ENCODE results near the gene ELMO1. TPM values are rescaled to one million over a fixed set of nuclear protein-coding genes. Genes with fewer than 3 reads are reported as not detected.

Gene ELMO1
- total RNA-seq, 1 experiment from 2014 or later: 1.1 TPM

DNA sequence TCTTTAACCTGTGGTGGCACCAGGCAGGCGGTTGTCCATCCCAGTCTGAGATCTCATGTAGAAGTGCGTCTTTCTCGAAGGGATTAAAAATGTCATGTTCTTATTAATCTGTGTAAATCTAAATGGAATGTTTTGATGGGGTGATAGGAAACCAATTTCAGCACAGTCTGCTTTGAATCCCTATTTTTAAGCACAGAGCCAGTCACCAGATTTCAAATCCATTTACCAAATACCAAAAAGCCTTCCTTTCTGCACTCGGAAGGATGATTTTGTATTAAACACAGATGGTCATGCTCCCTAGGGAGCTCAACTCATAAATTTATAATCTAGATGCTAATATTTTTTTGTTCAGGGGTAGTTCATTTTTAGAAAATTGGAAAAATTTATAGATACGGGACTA lies 563.8 kb downstream of the ELMO1 start:
- no peak overlapping the region for H3K4me2 ChIP-seq (ENCODE audit: low read length)
- no peak overlapping the region for H3K27ac ChIP-seq (ENCODE audit: low read depth, low read length)
- peaks cover 18% of the 10 kb centered on the region; the same call in 1 of the 2 replicates for H3K27me3 ChIP-seq (ENCODE audit: insufficient read depth, low read length)
- DNase-seq (ENCODE audit: low read depth, low spot score) (no peak), ATAC-seq (no peak)
- no peaks in the 10 kb centered on the region for H3K79me2 ChIP-seq (ENCODE audit: insufficient read depth, low read length)
- no peak for TF ChIP-seq CEBPB (IDR thresholded peaks at IDR 0.05; ENCODE audit: low read depth)
- no peak for TF ChIP-seq FOSL1 (IDR thresholded peaks at IDR 0.05; ENCODE audit: low read depth)
- TF ChIP-seq TCF7L2 (IDR thresholded peaks at IDR 0.05; ENCODE audit: borderline replicate concordance, extremely low read depth, insufficient read depth, insufficient read length): no peak
- no peak for TF ChIP-seq SIN3A (IDR thresholded peaks at IDR 0.05; ENCODE audit: low read depth)
- TF ChIP-seq EZH2phosphoT487 (IDR thresholded peaks at IDR 0.05; ENCODE audit: borderline replicate concordance): no peak
- TF ChIP-seq, protein P1, sequence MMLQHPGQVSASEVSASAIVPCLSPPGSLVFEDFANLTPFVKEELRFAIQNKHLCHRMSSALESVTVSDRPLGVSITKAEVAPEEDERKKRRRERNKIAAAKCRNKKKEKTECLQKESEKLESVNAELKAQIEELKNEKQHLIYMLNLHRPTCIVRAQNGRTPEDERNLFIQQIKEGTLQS (IDR thresholded peaks at IDR 0.05): no peak
- no peak for TF ChIP-seq EGR1 (IDR thresholded peaks at IDR 0.05; ENCODE audit: low read depth)
- no peak for TF ChIP-seq CBX3 (IDR thresholded peaks at IDR 0.05; ENCODE audit: low read depth)
- no peak for TF ChIP-seq RAD21 (IDR thresholded peaks at IDR 0.05; ENCODE audit: low read depth)
- TF ChIP-seq YY1 (IDR thresholded peaks at IDR 0.05; ENCODE audit: extremely low read depth, insufficient replicate concordance, low read depth, low read length): no peak
- no peak for TF ChIP-seq POLR2A (IDR thresholded peaks at IDR 0.05; ENCODE audit: borderline replicate concordance, extremely low read depth, insufficient read depth, insufficient read length)
- TF ChIP-seq EZH2 (IDR thresholded peaks at IDR 0.05): no peak
- TF ChIP-seq, protein P2, sequence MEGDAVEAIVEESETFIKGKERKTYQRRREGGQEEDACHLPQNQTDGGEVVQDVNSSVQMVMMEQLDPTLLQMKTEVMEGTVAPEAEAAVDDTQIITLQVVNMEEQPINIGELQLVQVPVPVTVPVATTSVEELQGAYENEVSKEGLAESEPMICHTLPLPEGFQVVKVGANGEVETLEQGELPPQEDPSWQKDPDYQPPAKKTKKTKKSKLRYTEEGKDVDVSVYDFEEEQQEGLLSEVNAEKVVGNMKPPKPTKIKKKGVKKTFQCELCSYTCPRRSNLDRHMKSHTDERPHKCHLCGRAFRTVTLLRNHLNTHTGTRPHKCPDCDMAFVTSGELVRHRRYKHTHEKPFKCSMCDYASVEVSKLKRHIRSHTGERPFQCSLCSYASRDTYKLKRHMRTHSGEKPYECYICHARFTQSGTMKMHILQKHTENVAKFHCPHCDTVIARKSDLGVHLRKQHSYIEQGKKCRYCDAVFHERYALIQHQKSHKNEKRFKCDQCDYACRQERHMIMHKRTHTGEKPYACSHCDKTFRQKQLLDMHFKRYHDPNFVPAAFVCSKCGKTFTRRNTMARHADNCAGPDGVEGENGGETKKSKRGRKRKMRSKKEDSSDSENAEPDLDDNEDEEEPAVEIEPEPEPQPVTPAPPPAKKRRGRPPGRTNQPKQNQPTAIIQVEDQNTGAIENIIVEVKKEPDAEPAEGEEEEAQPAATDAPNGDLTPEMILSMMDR (IDR thresholded peaks at IDR 0.05 in 2 of 3, conservative IDR thresholded peaks at IDR 0.05 in 1 of 3; ENCODE audit: borderline replicate concordance in 1 of 3, insufficient read depth in 1 of 3, low read depth in 2 of 3, low read length in 2 of 3): no peak
- TF ChIP-seq, protein P3, sequence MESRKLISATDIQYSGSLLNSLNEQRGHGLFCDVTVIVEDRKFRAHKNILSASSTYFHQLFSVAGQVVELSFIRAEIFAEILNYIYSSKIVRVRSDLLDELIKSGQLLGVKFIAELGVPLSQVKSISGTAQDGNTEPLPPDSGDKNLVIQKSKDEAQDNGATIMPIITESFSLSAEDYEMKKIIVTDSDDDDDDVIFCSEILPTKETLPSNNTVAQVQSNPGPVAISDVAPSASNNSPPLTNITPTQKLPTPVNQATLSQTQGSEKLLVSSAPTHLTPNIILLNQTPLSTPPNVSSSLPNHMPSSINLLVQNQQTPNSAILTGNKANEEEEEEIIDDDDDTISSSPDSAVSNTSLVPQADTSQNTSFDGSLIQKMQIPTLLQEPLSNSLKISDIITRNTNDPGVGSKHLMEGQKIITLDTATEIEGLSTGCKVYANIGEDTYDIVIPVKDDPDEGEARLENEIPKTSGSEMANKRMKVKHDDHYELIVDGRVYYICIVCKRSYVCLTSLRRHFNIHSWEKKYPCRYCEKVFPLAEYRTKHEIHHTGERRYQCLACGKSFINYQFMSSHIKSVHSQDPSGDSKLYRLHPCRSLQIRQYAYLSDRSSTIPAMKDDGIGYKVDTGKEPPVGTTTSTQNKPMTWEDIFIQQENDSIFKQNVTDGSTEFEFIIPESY (IDR thresholded peaks at IDR 0.05; ENCODE audit: extremely low read depth, insufficient replicate concordance, low read length): no peak
- no peak for TF ChIP-seq POLR2AphosphoS5 (IDR thresholded peaks at IDR 0.05; ENCODE audit: low read depth, low read length)
- TF ChIP-seq SRF (IDR thresholded peaks at IDR 0.05; ENCODE audit: low read depth): no peak
- TF ChIP-seq, protein P4, sequence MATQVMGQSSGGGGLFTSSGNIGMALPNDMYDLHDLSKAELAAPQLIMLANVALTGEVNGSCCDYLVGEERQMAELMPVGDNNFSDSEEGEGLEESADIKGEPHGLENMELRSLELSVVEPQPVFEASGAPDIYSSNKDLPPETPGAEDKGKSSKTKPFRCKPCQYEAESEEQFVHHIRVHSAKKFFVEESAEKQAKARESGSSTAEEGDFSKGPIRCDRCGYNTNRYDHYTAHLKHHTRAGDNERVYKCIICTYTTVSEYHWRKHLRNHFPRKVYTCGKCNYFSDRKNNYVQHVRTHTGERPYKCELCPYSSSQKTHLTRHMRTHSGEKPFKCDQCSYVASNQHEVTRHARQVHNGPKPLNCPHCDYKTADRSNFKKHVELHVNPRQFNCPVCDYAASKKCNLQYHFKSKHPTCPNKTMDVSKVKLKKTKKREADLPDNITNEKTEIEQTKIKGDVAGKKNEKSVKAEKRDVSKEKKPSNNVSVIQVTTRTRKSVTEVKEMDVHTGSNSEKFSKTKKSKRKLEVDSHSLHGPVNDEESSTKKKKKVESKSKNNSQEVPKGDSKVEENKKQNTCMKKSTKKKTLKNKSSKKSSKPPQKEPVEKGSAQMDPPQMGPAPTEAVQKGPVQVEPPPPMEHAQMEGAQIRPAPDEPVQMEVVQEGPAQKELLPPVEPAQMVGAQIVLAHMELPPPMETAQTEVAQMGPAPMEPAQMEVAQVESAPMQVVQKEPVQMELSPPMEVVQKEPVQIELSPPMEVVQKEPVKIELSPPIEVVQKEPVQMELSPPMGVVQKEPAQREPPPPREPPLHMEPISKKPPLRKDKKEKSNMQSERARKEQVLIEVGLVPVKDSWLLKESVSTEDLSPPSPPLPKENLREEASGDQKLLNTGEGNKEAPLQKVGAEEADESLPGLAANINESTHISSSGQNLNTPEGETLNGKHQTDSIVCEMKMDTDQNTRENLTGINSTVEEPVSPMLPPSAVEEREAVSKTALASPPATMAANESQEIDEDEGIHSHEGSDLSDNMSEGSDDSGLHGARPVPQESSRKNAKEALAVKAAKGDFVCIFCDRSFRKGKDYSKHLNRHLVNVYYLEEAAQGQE (IDR thresholded peaks at IDR 0.05; ENCODE audit: low read depth): no peak
- ChIA-PET CTCF (no interaction called here), POLR2A (no interaction called here), RAD21 (ENCODE audit: low non-redundant PET in 1 of 2, low total read pairs in 2 of 2, uncharacterized antibody in 2 of 2, unreplicated experiment in 2 of 2) (no interaction called here)
- H3K36me3 ChIP-seq (ENCODE audit: control insufficient read depth in 1 of 2, insufficient read depth in 2 of 2, low read length in 2 of 2): no peaks in the 10 kb centered on the region
- intact Hi-C loops (cut with micrococcal nuclease): no loop called here
- no peak overlapping the region for H3K9ac ChIP-seq (ENCODE audit: low read length)
- no peak overlapping the region for H2AFZ ChIP-seq (ENCODE audit: low read depth, low read length, poor library complexity, severe bottlenecking)
- H3K9me2 ChIP-seq (ENCODE audit: insufficient read depth): no peaks in the 10 kb centered on the region
- no peaks in the 10 kb centered on the region for H3K9me3 ChIP-seq (ENCODE audit: control insufficient read depth in 1 of 2, insufficient read depth in 1 of 2, low read depth in 1 of 2, low read length in 2 of 2)
- H3K4me1 ChIP-seq (ENCODE audit: control insufficient read depth in 1 of 2, insufficient read depth in 2 of 2, low read length in 2 of 2): no peaks in the 10 kb centered on the region
- no TSS peak for BruUV-seq (replicated peaks)
- H4K20me1 ChIP-seq (ENCODE audit: insufficient read depth): no peaks in the 10 kb centered on the region
- H3K4me3 ChIP-seq (replicated peaks in 1 of 2; ENCODE audit: low read depth in 1 of 2, low read length in 2 of 2): no peak overlapping the region
